ENCODE data around the gene DLGAP1. TPM values are rescaled to one million over a fixed set of nuclear protein-coding genes. Genes with fewer than 3 reads are reported as not detected.

The DLGAP1 gene
- total RNA-seq, 4 donors from 2014 or later: 0.22 to 1.5 (median 0.56) TPM

DNA sequence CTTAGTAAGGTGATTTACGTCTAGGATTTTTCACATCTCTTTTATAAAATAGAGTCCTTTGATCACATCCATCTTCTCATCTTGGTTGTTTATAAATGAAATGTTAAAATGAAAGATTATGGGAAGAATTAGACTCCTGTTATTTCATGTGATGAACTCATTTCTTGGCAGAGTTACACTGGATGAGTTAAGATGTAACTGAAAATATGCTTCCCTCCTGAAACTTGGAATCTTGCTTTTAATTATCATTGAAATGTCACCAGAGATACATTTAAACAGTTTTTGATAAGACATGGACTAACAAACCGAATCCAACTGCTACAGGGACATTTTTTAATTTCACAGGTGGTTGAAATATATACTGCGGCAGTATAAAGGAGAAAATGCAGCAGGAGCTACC, 274.0 kb downstream of the DLGAP1 start:
- no peak overlapping the region for H3K4me3 ChIP-seq
- no peaks in the 10 kb centered on the region for H3K9me3 ChIP-seq
- no peak for ATAC-seq
- TF ChIP-seq EP300 (IDR thresholded peaks at IDR 0.05) (no peak), POLR2A (IDR thresholded peaks at IDR 0.05) (no peak), CTCF (IDR thresholded peaks at IDR 0.05) (no peak), POLR2AphosphoS5 (IDR thresholded peaks at IDR 0.05) (no peak)
- no peaks in the 10 kb centered on the region for H3K4me1 ChIP-seq
- WGBS, 2 donors (ENCODE audit: low coverage in 1 of 2): 29 to 33% methylated on average over 2 to 3 of the region's 3 CpGs
- H3K27ac ChIP-seq: no peak overlapping the region
- H3K36me3 ChIP-seq: no peaks in the 10 kb centered on the region
- H3K27me3 ChIP-seq: no peaks in the 10 kb centered on the region

DNA sequence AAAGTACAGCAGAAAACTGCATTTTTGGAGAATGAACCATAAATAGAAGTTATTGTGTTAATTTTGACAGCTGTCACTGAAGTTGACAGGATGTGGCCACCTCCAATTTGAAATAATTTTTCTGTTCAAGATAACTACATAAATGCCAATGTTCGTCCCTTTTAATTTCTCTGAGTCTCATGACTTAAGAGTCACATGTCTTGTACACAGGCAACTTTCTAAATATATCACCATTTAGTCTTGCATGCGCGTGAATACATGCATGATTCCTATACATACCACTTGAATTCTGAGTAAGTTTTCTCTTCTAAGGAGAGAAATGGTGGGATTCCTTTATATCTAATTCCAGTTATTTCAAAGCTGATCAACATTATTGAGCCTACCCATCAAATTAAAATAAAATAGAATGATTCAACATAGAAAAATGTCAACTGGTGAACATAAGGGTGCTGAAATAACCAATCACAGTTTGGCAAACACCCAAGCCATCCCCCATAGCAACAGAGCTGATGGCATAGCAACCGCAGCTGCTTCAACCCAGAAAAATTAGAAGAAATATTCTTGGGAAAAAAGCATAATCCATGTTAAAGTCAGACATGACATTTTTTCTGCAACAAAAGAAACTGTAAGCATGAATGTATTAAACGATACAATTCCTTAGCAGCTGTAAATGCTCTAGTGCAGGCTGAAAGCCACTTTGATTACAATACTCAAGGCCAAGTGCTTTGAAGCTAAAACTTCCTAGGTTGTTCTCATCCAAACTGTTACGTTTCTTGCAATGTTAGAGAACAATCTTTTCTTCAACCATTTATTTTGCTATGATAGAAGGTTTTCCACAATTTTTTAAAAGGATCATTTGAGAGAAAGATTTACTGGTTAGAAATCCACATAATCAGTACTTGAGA, 282.7 kb downstream of the DLGAP1 start:
- ATAC-seq: no peak
- 45 to 54% methylated on average over 6 of the region's 6 CpGs for WGBS, 2 donors (ENCODE audit: low coverage in 1 of 2)
- no peak for TF ChIP-seq CTCF (IDR thresholded peaks at IDR 0.05)
- no peak for TF ChIP-seq POLR2A (IDR thresholded peaks at IDR 0.05)
- no peak for TF ChIP-seq EP300 (IDR thresholded peaks at IDR 0.05)
- TF ChIP-seq POLR2AphosphoS5 (IDR thresholded peaks at IDR 0.05): no peak
- no peak overlapping the region for H3K27ac ChIP-seq
- H3K9me3 ChIP-seq: no peaks in the 10 kb centered on the region
- H3K4me1 ChIP-seq: no peaks in the 10 kb centered on the region
- no peaks in the 10 kb centered on the region for H3K36me3 ChIP-seq
- no peaks in the 10 kb centered on the region for H3K27me3 ChIP-seq
- no peak overlapping the region for H3K4me3 ChIP-seq

DNA sequence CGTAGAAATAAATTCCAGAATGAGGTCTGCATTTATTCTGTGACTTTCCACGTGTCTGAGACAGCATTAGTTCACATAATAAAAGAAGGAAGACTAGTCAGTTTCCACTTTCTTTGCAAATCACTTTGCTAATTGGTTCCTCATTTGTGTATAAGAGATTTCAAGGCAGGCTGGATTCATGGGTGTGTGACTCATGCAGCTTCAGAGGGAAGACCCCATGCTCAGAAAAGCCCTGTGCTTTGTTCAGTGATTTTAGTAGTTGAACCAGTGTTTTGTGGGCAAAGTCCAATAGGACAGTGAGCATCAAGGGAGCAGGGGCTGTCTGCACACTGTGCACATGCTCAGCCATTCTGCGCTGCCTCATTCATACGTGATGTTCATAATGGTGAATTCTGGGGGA, 297.8 kb downstream of the DLGAP1 start:
- ATAC-seq: no peak
- Histone ChIP-seq H3K4me3 (no peak overlapping the region), H3K4me1 (no peaks in the 10 kb centered on the region), H3K36me3 (no peaks in the 10 kb centered on the region), H3K27me3 (no peaks in the 10 kb centered on the region), H3K27ac (no peak overlapping the region), H3K9me3 (peaks cover 0 to 5% (median 0%) of the 10 kb centered on the region in 3 donors)
- WGBS, 2 donors (ENCODE audit: low coverage in 1 of 2): 57 to 84% methylated on average over 3 to 4 of the region's 4 CpGs
- TF ChIP-seq POLR2A (IDR thresholded peaks at IDR 0.05) (no peak), POLR2AphosphoS5 (IDR thresholded peaks at IDR 0.05) (no peak), CTCF (IDR thresholded peaks at IDR 0.05) (no peak), EP300 (IDR thresholded peaks at IDR 0.05) (no peak)

GRCh38 chr18:4146797-4147196, 308.3 kb downstream of the DLGAP1 start:
- H3K27ac ChIP-seq: no peak overlapping the region
- no peaks in the 10 kb centered on the region for H3K4me1 ChIP-seq
- peaks cover 4% of the 10 kb centered on the region for H3K27me3 ChIP-seq
- no peaks in the 10 kb centered on the region for H3K9me3 ChIP-seq
- no peaks in the 10 kb centered on the region for H3K36me3 ChIP-seq
- no peak for ATAC-seq
- TF ChIP-seq EP300 (IDR thresholded peaks at IDR 0.05) (no peak), POLR2AphosphoS5 (IDR thresholded peaks at IDR 0.05) (no peak), CTCF (IDR thresholded peaks at IDR 0.05) (no peak), POLR2A (IDR thresholded peaks at IDR 0.05) (no peak)
- H3K4me3 ChIP-seq: no peak overlapping the region
- whole genome bisulfite sequencing, 2 donors (ENCODE audit: low coverage in 1 of 2): 75 to 79% methylated on average over 1 of the region's 1 CpG

DNA sequence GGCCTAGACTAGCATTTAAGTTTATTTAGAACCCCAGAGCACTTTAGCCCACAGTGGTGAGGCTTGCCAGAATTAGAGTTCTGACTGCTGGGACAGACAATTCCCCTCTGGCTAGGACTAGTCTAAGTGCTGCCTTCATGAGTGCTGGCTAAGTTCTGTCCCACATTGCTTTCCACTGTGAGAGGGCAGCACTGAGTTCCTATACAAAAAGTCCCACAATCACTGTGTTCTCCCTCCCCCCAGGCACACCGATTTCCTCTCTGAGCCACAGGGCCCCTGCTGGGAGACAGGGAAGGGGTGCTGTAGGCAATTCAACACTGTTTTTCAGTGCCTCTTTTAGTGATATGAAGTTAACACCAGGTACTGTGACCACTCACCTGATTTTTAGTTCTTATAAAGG, 310.9 kb downstream of the DLGAP1 start:
- H3K36me3 ChIP-seq: no peaks in the 10 kb centered on the region
- no peak for TF ChIP-seq POLR2AphosphoS5 (IDR thresholded peaks at IDR 0.05)
- no peak for TF ChIP-seq POLR2A (IDR thresholded peaks at IDR 0.05)
- TF ChIP-seq EP300 (IDR thresholded peaks at IDR 0.05): no peak
- no peak for TF ChIP-seq CTCF (IDR thresholded peaks at IDR 0.05)
- ATAC-seq: no peak
- no peak overlapping the region for H3K27ac ChIP-seq
- H3K9me3 ChIP-seq: no peaks in the 10 kb centered on the region
- WGBS, 2 donors (ENCODE audit: low coverage in 1 of 2): 30% methylated on average over 1 of the region's 1 CpG; no CpG with 5 or more reads in 1 of the 2 donors
- H3K4me3 ChIP-seq: no peak overlapping the region
- H3K4me1 ChIP-seq: no peaks in the 10 kb centered on the region
- H3K27me3 ChIP-seq: peaks cover 4% of the 10 kb centered on the region

All from gastroesophageal sphincter (tissue), 4 donors.